Stimulated activated CD4-positive, alpha-beta T cell treated with anti-CD3 and anti-CD28 coated beads, Interleukin-15, amount 100 ng/mL, for 1 hour (primary cell): ENCODE measurements around the gene CCNA2.

ENCODE experiments used
- DNase-seq, 2 donors: peaks; one replicate each; pipeline ENCODE4 v3.0.0-alpha.2; 2020; ENCODE audit warnings: low read depth in 1 of 2, low spot score in 1 of 2

The CCNA2 gene

GRCh38 chr4:121776610-121777401 is 46.9 kb downstream of the CCNA2 start:
- DNase-seq: no peak

DNA sequence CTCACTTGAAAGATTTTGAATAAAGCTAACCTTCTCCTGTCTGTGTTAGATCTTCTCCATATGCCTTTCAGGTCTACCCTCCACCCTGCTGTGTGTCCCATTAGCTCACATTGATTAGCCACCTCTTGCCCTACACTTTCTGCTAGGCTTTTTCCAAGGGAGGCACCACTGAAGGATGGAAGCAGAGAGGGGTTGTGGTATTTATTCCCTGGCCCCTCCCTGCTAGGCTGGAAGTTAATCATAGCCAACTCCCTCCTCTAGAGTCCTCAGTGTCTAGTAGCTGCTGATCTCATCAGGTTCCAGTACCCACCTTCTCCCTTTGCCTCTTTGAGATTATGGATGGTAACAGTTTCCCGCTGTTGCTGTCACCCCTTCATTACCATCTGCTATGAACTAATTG is 49.8 kb downstream of the CCNA2 start:
- no peak for DNase-seq

DNA sequence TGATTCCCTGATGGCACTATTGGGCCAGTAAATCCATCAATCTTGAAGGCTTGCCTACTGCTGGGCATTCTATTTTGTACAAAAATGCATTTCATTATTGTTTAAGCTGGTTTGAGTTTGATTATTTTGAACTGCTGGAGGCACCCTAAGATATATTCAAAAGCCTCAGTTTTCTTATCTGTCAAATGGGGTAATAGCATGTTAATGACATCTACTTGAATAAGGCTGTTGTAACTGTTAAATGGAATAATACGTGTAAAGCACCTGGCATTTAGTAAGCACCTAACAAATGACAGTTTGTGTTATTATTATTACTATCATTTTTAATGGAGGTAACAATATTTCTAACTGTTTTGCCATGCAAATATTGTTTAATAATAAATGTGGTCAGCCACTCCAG is 51.8 kb downstream of the CCNA2 start:
- no peak for DNase-seq

- no peak for DNase-seq
Observed at GRCh38 chr4:121769341-121769740, 54.3 kb downstream of the CCNA2 start.

GRCh38 chr4:121767166-121767565 is 56.5 kb downstream of the CCNA2 start:
- no peak for DNase-seq
